ENCODE measurements around the gene OR52A1. TPM values are rescaled to one million over a fixed set of nuclear protein-coding genes. Genes with fewer than 3 reads are reported as not detected.

The OR52A1 gene
- total RNA-seq, 1 donor from 2014 or later = not detected

DNA sequence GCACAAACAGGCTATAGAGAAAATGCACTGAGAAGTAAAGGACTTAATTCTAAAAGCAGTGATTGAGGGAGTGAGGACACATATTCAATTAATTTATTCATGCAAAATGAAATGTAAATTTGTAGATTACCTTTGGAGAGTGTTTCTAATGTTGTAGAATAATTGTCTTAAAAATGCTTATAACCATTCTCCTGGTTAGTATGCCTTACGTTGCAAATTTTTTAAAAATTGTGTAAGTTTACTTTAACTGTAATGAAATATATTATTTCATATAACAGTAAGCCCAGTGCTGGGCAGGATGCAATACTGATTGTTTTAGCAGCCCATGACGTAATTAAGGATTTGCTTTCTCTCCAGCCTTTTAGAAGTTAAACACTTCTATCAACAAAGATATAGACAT lies 58.5 kb downstream of the OR52A1 start:
- no peaks in the 10 kb centered on the region for H3K4me1 Mint-ChIP-seq (ENCODE audit: low read depth)
- no peaks in the 10 kb centered on the region for H3K36me3 Mint-ChIP-seq (ENCODE audit: low read depth)
- H3K27me3 Mint-ChIP-seq (ENCODE audit: low read depth) = peaks cover 20% of the 10 kb centered on the region
- no peaks in the 10 kb centered on the region for H3K9me3 Mint-ChIP-seq (ENCODE audit: low read depth)
- no peak for DNase-seq (ENCODE audit: low spot score)
- no peak for TF ChIP-seq CTCF (IDR thresholded peaks at IDR 0.05)
- H3K27ac Mint-ChIP-seq (ENCODE audit: unreplicated experiment) = no peak overlapping the region
- H3K4me3 Mint-ChIP-seq (ENCODE audit: unreplicated experiment) = no peak overlapping the region

Other genes with a start within 250 kb of the OR52A1 start
- gene OR51G2, start 235.4 kb downstream of the OR52A1 start, total RNA-seq = not detected in 3 replicates
- not detected in 3 replicates for gene OR51G1, start 230.4 kb downstream of the OR52A1 start, total RNA-seq
- gene OR51A4, start 207.2 kb downstream of the OR52A1 start, total RNA-seq = not detected in 3 replicates
- not detected in 3 replicates for gene OR51A2, start 199.0 kb downstream of the OR52A1 start, total RNA-seq
- not detected in 3 replicates for gene OR51L1, start 159.9 kb downstream of the OR52A1 start, total RNA-seq
- not detected in 3 replicates for gene OR52J3, start 108.2 kb downstream of the OR52A1 start, total RNA-seq
- gene OR52E2, start 95.1 kb downstream of the OR52A1 start, total RNA-seq = not detected in 3 replicates
- gene OR52E1, start 85.2 kb downstream of the OR52A1 start, total RNA-seq = not detected in 3 replicates
- not detected in 3 replicates for gene OR52A5, start 16.4 kb downstream of the OR52A1 start, total RNA-seq
- not detected in 3 replicates for gene OR51V1, start 45.9 kb upstream of the OR52A1 start, total RNA-seq
- not detected in 3 replicates for gene HBB, start 72.3 kb upstream of the OR52A1 start, total RNA-seq
- not detected in 3 replicates for gene HBD, start 79.7 kb upstream of the OR52A1 start, total RNA-seq
- not detected in 3 replicates for gene HBG1, start 95.1 kb upstream of the OR52A1 start, total RNA-seq
- gene HBG2, start 100.0 kb upstream of the OR52A1 start, total RNA-seq = not detected in 3 replicates
- not detected in 3 replicates for gene HBE1, start 115.2 kb upstream of the OR52A1 start, total RNA-seq
- gene OR51B4, start 147.2 kb upstream of the OR52A1 start, total RNA-seq = not detected in 3 replicates
- not detected in 3 replicates for gene OR51B2, start 169.5 kb upstream of the OR52A1 start, total RNA-seq
- 0.20 TPM in 1 of 3 replicates, not detected in the others for gene OR51B5, start 188.8 kb upstream of the OR52A1 start, total RNA-seq
- not detected in 3 replicates for gene OR51B6, start 196.8 kb upstream of the OR52A1 start, total RNA-seq
- gene OR51M1, start 229.1 kb upstream of the OR52A1 start, total RNA-seq = not detected in 3 replicates